Measurements from ENCODE around the gene ATG3.

ATG3 gene

GRCh38 chr3:112539825-112540650 lies 21.7 kb downstream of the ATG3 start (continued):
- no peak for TF ChIP-seq ZNF707 (tag by site-specific recombination; IDR thresholded peaks at IDR 0.05)

- Histone ChIP-seq H3K4me3 (ENCODE audit: low read depth, low read length) (no peak overlapping the region), H3K4me1 (ENCODE audit: control insufficient read depth, insufficient read depth, low read length) (no peaks in the 10 kb centered on the region; the same call in 1 of the 2 replicates), H3K9me3 (ENCODE audit: control insufficient read depth, insufficient read depth, low read depth, low read length) (no peaks in the 10 kb centered on the region), H3K36me3 (ENCODE audit: control insufficient read depth in 2 of 2, insufficient read depth in 1 of 2, low read length in 2 of 2) (peaks cover 8 to 55% of the 10 kb centered on the region in 2 experiments; a peak in 2 of 3 replicates), H3K27ac (ENCODE audit: extremely low read depth, low read depth, low read length) (no peak overlapping the region)
- ChIA-PET POLR2A (no interaction called here), CTCF (interaction anchor here (0.6 to 1.5 kb wide), 15 partner anchors 11 to 862 kb away, joined by 3 to 8 read pairs (median 3); no protein-coding TSS in a partner anchor)
- no peak for TF ChIP-seq SP7 (tag by site-specific recombination; IDR thresholded peaks at IDR 0.05)
- TF ChIP-seq ZNF37A (tag by site-specific recombination; IDR thresholded peaks at IDR 0.05): no peak
- no peak for TF ChIP-seq ZNF76 (tag by site-specific recombination; IDR thresholded peaks at IDR 0.05; ENCODE audit: borderline replicate concordance, low read depth)
- TF ChIP-seq ZBTB6 (tag by site-specific recombination; IDR thresholded peaks at IDR 0.05): no peak
- no peak for TF ChIP-seq ZNF518A (tag by site-specific recombination; conservative IDR thresholded peaks at IDR 0.05; ENCODE audit: low read depth)
- TF ChIP-seq ZNF677 (tag by site-specific recombination; IDR thresholded peaks at IDR 0.05): no peak
- no peak for TF ChIP-seq MYNN (tag by site-specific recombination; IDR thresholded peaks at IDR 0.05; ENCODE audit: borderline replicate concordance)
- TF ChIP-seq PRDM1 (tag by site-specific recombination; IDR thresholded peaks at IDR 0.05): no peak
- TF ChIP-seq ZNF112 (tag by site-specific recombination; IDR thresholded peaks at IDR 0.05): no peak
- TF ChIP-seq ZNF645 (tag by site-specific recombination; IDR thresholded peaks at IDR 0.05): no peak
- no peak for TF ChIP-seq REST (tag by site-specific recombination; IDR thresholded peaks at IDR 0.05)
- no peak for TF ChIP-seq ZNF639 (tag by site-specific recombination; IDR thresholded peaks at IDR 0.05)
- TF ChIP-seq ZNF776 (tag by site-specific recombination; IDR thresholded peaks at IDR 0.05; ENCODE audit: borderline replicate concordance): no peak
- TF ChIP-seq TSHZ1 (tag by site-specific recombination; IDR thresholded peaks at IDR 0.05; ENCODE audit: borderline replicate concordance): no peak
Observed at GRCh38 chr3:112531358-112531781, 30.4 kb downstream of the ATG3 start.
